ENCODE data around the gene BTBD6. TPM values are rescaled to one million over a fixed set of nuclear protein-coding genes. Genes with fewer than 3 reads are reported as not detected.

The BTBD6 gene
- total RNA-seq = 10 to 100 TPM; 49.6 to 51.3 TPM

DNA sequence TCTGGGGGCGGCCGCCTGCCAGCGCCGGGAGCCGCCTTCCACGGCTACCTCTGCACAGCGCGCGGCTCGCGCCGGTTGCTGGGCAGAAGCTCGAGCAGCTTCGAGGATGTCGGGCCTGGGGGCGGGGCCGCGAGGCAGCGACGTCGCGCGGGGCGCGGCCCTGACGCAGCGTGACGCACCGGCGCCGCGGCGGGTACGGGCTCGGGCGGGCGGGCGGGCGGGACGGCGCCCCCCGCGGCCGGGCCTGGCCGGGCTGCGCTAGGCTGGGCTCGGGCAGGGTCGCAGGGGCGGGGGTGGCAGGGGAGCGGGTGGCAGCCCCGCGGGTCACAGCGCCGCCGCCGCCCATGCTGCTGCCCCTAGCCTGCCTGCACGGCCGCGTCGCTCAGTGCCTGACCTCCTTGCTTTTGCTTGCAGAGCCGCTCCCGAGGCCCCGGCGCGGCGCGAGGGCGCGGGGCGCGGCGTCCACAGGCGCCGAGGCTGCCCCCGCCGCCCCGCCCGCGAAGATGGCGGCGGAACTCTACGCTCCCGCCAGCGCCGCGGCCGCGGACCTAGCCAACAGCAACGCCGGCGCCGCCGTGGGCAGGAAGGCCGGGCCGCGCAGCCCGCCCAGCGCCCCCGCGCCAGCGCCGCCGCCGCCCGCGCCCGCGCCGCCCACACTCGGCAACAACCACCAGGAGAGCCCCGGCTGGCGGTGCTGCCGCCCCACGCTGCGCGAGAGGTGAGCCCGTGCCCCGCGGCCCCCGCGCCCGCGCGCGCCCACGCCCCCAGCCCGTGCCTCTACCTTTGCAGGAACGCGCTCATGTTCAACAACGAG lies at the start of gene BTBD6:
Gene BTBD6 (plus strand): TSS at position 166 of the 814 bp plus-strand sequence. CDS start 179 bp downstream, at position 345.
- Mint-ChIP-seq H3K4me1 (peaks cover 32% of the 10 kb centered on the region), H3K27ac (peak within 1 kb of the TSS; percentile 82), H3K36me3 (peaks cover 18% of the 10 kb centered on the region), H3K9me3 (no peaks in the 10 kb centered on the region), H3K27me3 (no peaks in the 10 kb centered on the region), H3K4me3 (peak within 1 kb of the TSS; percentile 82)
- POLR2A ChIA-PET = interaction anchor here (0.8 to 3.2 kb wide), 11 partner anchors 12 to 243 kb away, joined by 3 to 16 read pairs (median 3); partner anchors contain the start of genes BRF1 and PACS2
- DNase-seq = peak; percentile 93
- ATAC-seq (ENCODE audit: low read depth) = peak; percentile 95

DNA sequence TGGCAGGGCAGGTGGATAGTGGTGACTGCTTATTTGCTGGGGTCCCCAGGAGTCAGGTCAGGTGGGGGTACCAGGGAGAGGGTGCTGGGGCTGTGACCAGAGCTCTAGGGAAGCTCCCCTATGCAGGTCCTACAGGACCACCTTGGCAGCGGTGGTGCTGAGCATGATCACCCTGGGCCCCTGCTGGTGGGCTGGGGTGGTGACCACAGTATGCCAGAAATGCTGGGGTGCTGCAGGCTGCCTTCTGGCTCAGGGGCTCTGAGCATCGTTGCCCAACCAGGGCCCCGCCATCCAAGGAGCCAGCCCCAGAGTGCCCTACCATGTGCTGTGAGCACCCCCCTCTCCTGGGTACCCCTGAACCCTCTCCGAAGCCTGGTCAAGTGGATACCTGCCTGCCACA lies 49.7 kb upstream of the BTBD6 start:
- Mint-ChIP-seq H3K4me3 (no peak overlapping the region), H3K4me1 (peaks cover 33% of the 10 kb centered on the region), H3K27ac (no peak overlapping the region), H3K36me3 (no peaks in the 10 kb centered on the region), H3K9me3 (no peaks in the 10 kb centered on the region), H3K27me3 (peaks cover 23% of the 10 kb centered on the region)
- POLR2A ChIA-PET = no interaction called here
- DNase-seq (no peak), ATAC-seq (ENCODE audit: low read depth) (no peak)

DNA sequence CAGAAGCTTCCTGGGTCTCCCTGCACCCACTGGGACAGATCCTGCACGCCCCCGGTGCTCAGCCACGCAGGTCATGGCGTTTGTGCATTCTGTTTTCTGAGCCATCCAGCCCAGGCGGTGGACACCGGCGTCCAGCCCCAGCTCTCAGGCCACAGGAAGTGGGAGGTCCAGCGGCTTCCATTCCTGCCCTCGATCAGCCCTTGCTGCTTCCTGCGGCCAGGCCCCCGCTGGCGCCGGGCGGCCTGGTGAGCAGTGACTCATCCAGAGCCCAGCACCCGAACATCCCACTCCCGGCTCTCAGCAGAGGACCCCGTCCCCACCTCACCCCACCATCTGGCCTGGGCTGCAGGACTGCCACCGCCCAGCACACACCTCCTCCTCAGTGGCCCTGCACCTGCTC lies 49.2 kb upstream of the BTBD6 start:
- H3K4me1 Mint-ChIP-seq = peaks cover 28% of the 10 kb centered on the region
- no peaks in the 10 kb centered on the region for H3K36me3 Mint-ChIP-seq
- POLR2A ChIA-PET = no interaction called here
- ATAC-seq (ENCODE audit: low read depth) (no peak), DNase-seq (no peak)
- H3K9me3 Mint-ChIP-seq = no peaks in the 10 kb centered on the region
- H3K4me3 Mint-ChIP-seq = no peak overlapping the region
- H3K27me3 Mint-ChIP-seq = peaks cover 23% of the 10 kb centered on the region
- peak overlapping the region; percentile 48 for H3K27ac Mint-ChIP-seq

DNA sequence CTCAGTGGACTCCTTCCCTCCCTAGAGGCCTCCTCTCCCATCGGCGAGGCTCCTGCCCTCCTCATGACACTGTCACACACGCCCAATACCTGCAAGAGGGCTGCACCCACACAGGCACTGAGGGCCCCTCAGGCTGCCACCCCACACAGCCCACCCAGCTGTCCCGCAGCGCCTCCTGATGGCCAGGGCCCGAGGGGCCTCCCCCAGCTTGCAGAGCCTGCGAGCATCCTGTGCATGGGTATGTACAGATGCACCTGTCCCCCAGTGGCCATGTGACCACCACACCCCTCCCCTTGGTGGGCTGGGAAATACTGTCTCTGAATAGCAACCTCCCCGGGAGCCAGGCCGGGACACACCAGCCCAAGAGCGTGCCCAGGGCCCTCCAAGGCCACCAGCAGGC lies 48.3 kb upstream of the BTBD6 start:
- no peak for DNase-seq
- H3K27me3 Mint-ChIP-seq = peaks cover 19% of the 10 kb centered on the region
- H3K9me3 Mint-ChIP-seq = no peaks in the 10 kb centered on the region
- ATAC-seq (ENCODE audit: low read depth) = no peak
- no peak overlapping the region for H3K27ac Mint-ChIP-seq
- POLR2A ChIA-PET = no interaction called here
- H3K36me3 Mint-ChIP-seq = no peaks in the 10 kb centered on the region
- H3K4me3 Mint-ChIP-seq = no peak overlapping the region
- H3K4me1 Mint-ChIP-seq = peaks cover 23% of the 10 kb centered on the region

DNA sequence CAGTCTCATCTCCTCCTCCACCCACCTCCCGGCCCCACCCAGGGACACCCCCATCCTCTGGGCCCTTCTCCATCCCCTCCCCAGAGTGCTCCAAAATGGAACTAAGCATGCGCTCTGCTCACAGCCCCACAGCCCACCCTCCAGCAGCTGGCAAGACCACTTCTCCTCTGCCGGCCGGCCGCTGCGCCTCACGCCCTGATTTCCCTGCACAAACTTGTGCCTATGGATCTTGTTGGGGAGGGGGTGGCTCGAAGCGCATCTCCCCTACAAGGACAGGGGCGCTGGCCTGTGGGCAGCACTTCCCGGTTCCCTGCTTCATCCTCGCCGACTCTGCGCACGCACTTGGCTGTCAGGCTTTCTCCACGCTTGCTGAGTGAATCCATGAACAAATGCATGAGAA lies 47.7 kb upstream of the BTBD6 start:
- Mint-ChIP-seq H3K36me3 (no peaks in the 10 kb centered on the region), H3K4me3 (no peak overlapping the region), H3K27ac (no peak overlapping the region), H3K4me1 (peaks cover 20% of the 10 kb centered on the region), H3K9me3 (no peaks in the 10 kb centered on the region), H3K27me3 (peaks cover 18% of the 10 kb centered on the region)
- ATAC-seq (ENCODE audit: low read depth) (no peak), DNase-seq (no peak)
- POLR2A ChIA-PET = interaction anchor here (1.6 kb wide), 1 partner anchor 47 kb away, joined by 5 read pairs; the partner anchor contains the start of gene BTBD6

DNA sequence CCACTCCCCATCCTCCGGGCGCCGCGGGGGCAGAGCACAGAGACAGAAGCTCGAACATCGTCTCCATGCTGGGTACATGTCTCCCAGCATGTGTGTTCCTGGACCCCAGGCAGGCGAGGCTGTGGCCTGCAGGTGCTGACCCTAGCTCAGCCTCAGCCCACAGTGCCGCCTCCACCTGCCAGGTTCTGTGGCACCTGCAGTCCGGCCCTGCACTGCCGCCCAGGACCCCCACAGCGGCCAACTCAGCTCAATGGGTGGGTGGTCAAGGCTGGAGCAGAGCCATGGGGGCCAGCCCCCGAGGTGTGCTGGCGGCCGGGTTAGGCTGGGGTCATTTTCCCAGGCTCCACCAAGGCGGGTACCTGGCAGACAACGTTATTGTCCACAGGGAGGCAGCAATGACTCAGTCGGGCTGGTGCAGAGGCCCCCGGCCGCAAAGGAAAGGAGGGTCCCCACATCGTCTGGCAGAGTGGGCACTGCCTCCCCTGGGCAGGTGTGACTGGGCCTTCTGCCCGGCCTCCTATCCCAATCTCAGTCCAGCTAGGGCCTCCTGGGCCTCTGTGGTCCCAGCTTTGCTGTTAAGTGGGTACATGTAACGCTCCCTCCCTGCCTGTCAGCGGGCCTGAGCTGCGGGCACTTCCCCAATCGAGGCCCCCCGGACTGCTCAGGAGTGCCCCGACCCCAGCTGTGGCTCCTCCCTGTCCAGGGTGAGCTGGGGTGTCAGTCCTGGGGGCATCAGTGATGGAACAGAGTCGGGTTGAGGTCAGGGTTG lies 47.0 kb upstream of the BTBD6 start:
- POLR2A ChIA-PET = interaction anchor here (1.4 to 1.6 kb wide), 2 partner anchors 47 to 100 kb away, joined by 5 read pairs; partner anchors contain the start of genes BRF1 and BTBD6
- Mint-ChIP-seq H3K9me3 (no peaks in the 10 kb centered on the region), H3K27me3 (peaks cover 17% of the 10 kb centered on the region), H3K27ac (peak overlapping the region; percentile 84), H3K4me3 (peak overlapping the region; percentile 61), H3K36me3 (no peaks in the 10 kb centered on the region), H3K4me1 (peaks cover 18% of the 10 kb centered on the region)
- ATAC-seq (ENCODE audit: low read depth) (peak; percentile 2), DNase-seq (no peak)

DNA sequence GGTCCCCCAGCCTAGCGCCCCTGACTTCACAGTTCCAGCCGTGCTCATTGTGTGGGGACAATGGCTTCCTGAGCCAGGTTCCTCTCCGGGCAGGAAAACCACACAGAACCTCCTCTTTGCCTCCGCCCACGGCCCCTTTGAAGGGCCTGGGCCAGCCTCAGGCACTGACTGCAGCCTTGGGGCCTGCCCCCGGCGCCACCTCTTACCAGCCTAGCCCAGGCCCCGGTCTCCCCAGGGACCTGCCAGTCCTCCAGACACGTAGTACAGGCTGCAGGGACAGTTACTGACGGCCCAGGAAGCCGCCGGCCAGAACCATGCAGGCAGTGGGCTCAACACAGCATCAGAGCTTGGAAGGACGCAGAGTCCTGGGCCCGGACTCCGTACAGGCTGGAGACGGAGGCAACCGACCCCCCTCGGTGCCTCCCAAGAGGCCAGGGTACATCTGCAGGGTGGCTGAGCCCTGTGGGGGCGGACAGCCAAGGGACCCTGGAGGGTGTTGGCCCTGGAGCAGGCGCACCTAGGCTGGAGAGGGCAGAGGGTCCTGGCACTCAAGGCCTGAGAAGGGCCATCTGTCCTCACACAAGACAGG lies 46.3 kb upstream of the BTBD6 start:
- POLR2A ChIA-PET = interaction anchor here (1.4 to 1.6 kb wide), 2 partner anchors 46 to 99 kb away, joined by 5 read pairs; partner anchors contain the start of genes BRF1 and BTBD6
- peak; percentile 70 for DNase-seq
- H3K4me1 Mint-ChIP-seq = peaks cover 18% of the 10 kb centered on the region

DNA sequence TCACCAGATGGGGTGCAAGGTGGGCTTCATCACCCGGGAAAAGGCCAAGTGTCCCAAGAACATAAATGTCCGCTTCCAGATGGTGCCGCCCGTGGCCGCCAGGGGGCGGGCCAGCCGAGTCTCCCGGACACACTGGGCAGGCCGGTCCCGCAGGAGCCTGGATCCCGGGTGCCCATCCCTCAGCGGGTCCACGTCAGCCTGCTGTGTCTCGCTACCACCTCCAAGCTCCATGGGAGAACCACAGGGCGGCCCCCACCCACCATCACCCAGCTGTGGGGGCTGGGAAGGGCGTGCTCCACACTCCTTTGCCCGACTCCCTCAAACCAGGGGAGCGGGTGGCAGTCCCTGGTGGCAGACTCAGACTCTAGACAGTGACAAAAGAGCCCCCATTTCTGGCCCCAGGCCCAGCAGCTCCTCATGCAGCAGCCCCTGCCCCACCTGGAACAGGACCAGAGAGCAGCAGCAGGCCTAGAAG lies 45.2 kb upstream of the BTBD6 start:
- peak; percentile 27 for ATAC-seq (ENCODE audit: low read depth)
- H3K4me1 Mint-ChIP-seq = peaks cover 18% of the 10 kb centered on the region

More for the DNA sequence above, 46.3 kb upstream of the BTBD6 start:
- Mint-ChIP-seq H3K9me3 (no peaks in the 10 kb centered on the region), H3K27me3 (peaks cover 15% of the 10 kb centered on the region), H3K27ac (peak overlapping the region; percentile 84), H3K4me3 (peak overlapping the region; percentile 61), H3K36me3 (no peaks in the 10 kb centered on the region)
- peak; percentile 76 for ATAC-seq (ENCODE audit: low read depth)

DNA sequence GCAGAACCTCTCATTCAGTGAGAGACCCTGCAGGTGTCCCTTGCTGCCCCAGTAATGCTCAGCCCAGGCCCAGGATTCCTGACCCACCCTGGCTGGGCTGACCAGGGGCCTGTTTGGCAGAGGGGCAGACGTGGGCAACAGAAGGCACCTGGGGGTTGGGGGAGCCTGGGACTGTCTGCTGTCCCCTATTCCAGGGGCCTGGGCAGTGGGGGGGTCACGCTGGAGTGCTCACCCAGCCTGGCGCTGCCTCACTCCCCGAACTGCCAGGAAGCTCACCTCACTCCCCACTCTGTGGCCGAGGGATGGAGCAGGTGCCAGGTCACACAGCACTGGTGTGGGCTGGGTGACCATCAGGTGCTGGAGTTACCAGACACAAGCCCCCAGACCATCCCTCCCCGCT lies 44.6 kb upstream of the BTBD6 start:
- peaks cover 3% of the 10 kb centered on the region for H3K27me3 Mint-ChIP-seq
- H3K4me3 Mint-ChIP-seq = no peak overlapping the region
- no peaks in the 10 kb centered on the region for H3K9me3 Mint-ChIP-seq
- POLR2A ChIA-PET = no interaction called here
- no peak overlapping the region for H3K27ac Mint-ChIP-seq
- no peaks in the 10 kb centered on the region for H3K36me3 Mint-ChIP-seq
- no peak for DNase-seq
- no peak for ATAC-seq (ENCODE audit: low read depth)
- H3K4me1 Mint-ChIP-seq = peaks cover 18% of the 10 kb centered on the region

More for the DNA sequence above, 45.2 kb upstream of the BTBD6 start:
- no peaks in the 10 kb centered on the region for H3K36me3 Mint-ChIP-seq
- no peak overlapping the region for H3K4me3 Mint-ChIP-seq
- peaks cover 7% of the 10 kb centered on the region for H3K27me3 Mint-ChIP-seq
- H3K27ac Mint-ChIP-seq = no peak overlapping the region
- POLR2A ChIA-PET = no interaction called here
- DNase-seq = peak; percentile 81
- H3K9me3 Mint-ChIP-seq = no peaks in the 10 kb centered on the region

DNA sequence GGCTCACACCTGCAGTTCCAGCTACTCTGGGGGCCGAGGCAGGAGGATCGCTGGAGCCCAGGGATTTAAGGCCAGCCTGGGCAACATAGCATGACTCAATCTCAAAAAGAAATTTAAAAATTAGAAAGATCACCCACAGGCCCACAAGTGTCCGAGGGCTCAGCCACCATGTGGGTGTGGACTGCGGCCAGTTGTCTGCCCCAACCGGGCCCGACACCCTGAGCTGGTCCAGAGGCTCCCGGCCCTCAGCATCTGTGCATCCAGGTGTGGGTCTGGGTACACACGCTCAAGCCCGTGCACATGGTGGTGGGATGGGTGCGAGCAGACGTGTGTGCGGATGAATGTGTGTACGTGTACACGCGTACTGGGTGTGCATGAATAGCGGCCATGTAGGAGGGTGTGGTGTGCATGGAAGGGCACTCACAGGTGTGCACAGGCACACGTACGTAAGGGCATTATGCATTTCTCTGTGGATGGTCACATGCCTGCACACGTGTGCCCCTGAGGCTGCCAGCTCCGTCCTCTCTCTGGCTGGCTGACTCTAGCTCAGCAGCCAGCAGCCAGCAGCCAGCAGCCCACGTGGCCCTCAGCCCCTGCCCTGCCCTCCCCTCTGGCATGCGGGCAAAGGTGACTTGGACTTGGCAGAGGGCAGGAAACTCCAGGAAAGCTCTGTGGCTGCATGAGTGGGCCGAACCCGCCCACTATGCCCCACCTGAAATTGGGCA lies 44.0 kb upstream of the BTBD6 start:
- POLR2A ChIA-PET = interaction anchor here (1.1 kb wide), 1 partner anchor 10 kb away, joined by 3 read pairs; no protein-coding TSS in a partner anchor
- Mint-ChIP-seq H3K9me3 (no peaks in the 10 kb centered on the region), H3K36me3 (no peaks in the 10 kb centered on the region), H3K27ac (no peak overlapping the region), H3K4me3 (no peak overlapping the region), H3K4me1 (peaks cover 16% of the 10 kb centered on the region), H3K27me3 (no peaks in the 10 kb centered on the region)
- DNase-seq (no peak), ATAC-seq (ENCODE audit: low read depth) (no peak)

DNA sequence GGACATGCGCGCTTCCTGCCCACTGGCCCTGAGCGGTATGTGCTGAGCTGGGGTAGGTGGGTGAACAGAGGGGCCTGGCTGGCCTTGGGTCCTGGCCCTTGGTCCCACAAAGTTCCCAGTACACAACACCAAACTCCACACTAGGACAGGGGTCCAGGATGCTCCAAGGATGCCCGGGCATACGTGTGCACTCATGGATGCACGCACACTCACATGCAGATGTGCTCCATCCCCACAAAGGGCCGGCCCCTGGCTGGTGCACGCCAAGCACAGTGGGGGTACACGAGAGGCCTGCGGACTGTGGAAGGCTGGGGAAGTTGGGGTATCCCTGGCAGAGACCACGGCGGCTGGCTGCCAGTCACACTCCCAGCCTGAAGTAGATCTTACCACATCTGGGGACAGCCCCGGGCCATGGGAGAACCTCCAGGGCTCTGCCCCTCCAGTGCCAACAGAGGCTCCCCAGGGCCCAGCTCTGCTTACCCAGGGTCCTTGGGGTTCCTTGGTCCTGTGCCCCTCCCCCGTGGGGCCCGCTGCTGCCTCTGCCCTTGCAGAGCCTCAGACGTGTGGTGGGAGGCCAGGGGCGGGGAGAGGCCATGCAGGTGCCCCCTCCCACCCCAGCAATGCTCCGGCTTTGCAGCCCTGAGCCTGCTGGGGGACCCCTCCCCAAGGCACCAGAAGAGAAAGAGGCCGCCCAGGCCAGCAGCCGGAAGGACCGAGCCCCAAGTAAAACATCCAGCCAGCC lies 43.2 kb upstream of the BTBD6 start:
- ATAC-seq (ENCODE audit: low read depth) (no peak), DNase-seq (no peak)
- no peaks in the 10 kb centered on the region for H3K9me3 Mint-ChIP-seq
- H3K27ac Mint-ChIP-seq = no peak overlapping the region
- POLR2A ChIA-PET = interaction anchor here (1.1 kb wide), 1 partner anchor 11 kb away, joined by 3 read pairs; no protein-coding TSS in a partner anchor
- peaks cover 14% of the 10 kb centered on the region for H3K4me1 Mint-ChIP-seq
- H3K36me3 Mint-ChIP-seq = no peaks in the 10 kb centered on the region
- no peaks in the 10 kb centered on the region for H3K27me3 Mint-ChIP-seq
- no peak overlapping the region for H3K4me3 Mint-ChIP-seq

DNA sequence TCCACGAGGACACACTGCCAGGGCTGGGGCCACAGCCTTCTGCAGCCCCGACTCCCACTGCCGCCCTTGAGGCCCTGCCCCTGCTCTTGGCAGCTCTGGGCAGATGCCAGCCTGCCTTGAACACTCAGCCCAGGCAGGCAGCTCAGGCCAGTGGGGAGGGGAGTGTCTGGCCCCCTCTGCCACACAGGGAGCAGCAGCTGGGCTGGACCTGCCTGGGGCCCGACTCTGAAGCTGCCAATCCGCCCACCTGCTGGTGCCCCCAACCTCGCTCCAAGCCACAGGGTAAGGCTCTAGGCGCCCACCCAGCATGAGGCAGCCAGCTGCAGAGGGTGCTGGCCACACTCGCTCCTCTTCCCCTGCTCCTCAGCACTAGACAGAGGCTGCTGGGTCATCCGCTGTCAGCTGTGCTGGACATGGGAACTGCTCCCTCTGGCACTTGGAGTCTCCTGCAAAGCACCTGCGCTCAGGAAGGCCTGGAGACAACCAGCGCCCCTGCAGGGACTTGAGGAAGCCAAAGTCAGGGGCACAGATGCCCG lies 42.6 kb upstream of the BTBD6 start:
- Mint-ChIP-seq H3K4me3 (no peak overlapping the region), H3K27ac (no peak overlapping the region), H3K9me3 (no peaks in the 10 kb centered on the region), H3K27me3 (no peaks in the 10 kb centered on the region), H3K36me3 (no peaks in the 10 kb centered on the region), H3K4me1 (peaks cover 14% of the 10 kb centered on the region)
- DNase-seq = no peak
- POLR2A ChIA-PET = no interaction called here
- no peak for ATAC-seq (ENCODE audit: low read depth)

Data from activated naive CD8-positive, alpha-beta T cell treated with anti-CD3 and anti-CD28 coated beads, Interleukin-2, amount 10 ng/mL, durations not matched to agents 7 days and 5 days (primary cell).